Tibial nerve (tissue), 4 donors: Measurements from ENCODE around the gene LCE1C.

Experiments
- EP300 ChIP-seq, 2 donors: sonication (generic); formaldehyde crosslinking; IDR thresholded peaks; one replicate each; pipeline ENCODE4 v1.6.1; 2017; ENCODE audit warnings: antibody characterized with exemption in 2 of 2, mild to moderate bottlenecking in 1 of 2
- POLR2A ChIP-seq, 2 donors: fragments of 450-650 bp; IDR thresholded peaks; one replicate each; pipeline ENCODE4 v1.6.1; 2017; ENCODE audit warnings: antibody characterized with exemption in 2 of 2, mild to moderate bottlenecking in 2 of 2, moderate library complexity in 2 of 2
- TF ChIP-seq, protein P1 (sequence below), 5 experiments: fragments of 200-600 bp in 3 of 5; fragments of 450-650 bp in 2 of 5; sonication (generic) in 3 of 5; IDR thresholded peaks; one replicate each; pipeline ENCODE4 v1.5.1; 2016 to 2019; ENCODE audit warnings: antibody characterized with exemption in 5 of 5, mild to moderate bottlenecking in 3 of 5, moderate library complexity in 2 of 5

DNA sequence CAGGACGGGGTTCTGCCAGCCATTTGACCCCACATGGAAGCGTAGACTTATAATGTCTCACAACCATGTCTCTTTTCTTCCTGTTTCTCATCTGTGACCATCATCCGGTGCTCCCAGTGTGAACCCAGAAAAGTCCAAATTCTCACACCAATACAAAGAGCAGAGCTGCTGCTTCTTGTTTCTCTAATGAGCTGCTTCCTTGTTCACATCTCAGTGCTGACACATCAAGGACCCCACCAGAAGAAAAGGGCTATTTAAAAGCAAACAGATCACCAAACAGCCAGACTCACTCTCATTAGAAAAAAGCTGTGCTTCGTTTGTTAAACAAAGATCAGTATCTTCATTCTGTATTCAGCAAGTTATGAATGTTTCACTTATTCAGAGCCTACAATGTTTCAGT is 10.8 kb downstream of the LCE1C start:
- TF ChIP-seq POLR2A (IDR thresholded peaks at IDR 0.05) (no peak), EP300 (IDR thresholded peaks at IDR 0.05) (no peak)
- TF ChIP-seq, protein P1, sequence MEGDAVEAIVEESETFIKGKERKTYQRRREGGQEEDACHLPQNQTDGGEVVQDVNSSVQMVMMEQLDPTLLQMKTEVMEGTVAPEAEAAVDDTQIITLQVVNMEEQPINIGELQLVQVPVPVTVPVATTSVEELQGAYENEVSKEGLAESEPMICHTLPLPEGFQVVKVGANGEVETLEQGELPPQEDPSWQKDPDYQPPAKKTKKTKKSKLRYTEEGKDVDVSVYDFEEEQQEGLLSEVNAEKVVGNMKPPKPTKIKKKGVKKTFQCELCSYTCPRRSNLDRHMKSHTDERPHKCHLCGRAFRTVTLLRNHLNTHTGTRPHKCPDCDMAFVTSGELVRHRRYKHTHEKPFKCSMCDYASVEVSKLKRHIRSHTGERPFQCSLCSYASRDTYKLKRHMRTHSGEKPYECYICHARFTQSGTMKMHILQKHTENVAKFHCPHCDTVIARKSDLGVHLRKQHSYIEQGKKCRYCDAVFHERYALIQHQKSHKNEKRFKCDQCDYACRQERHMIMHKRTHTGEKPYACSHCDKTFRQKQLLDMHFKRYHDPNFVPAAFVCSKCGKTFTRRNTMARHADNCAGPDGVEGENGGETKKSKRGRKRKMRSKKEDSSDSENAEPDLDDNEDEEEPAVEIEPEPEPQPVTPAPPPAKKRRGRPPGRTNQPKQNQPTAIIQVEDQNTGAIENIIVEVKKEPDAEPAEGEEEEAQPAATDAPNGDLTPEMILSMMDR (IDR thresholded peaks at IDR 0.05), result no peak
